ENCODE measurements around the gene NTN5. TPM values are rescaled to one million over a fixed set of nuclear protein-coding genes. Genes with fewer than 3 reads are reported as not detected.
A peak's percentile ranks its signal among the peaks of the same experiment; 100 is the strongest.

The NTN5 gene
- total and polyA plus RNA-seq, 4 donors: 0.10 to 2.3 (median 0.90) TPM

- Histone ChIP-seq H3K9me3 (ENCODE audit: control insufficient read depth, insufficient read depth, low read length) (no peaks in the 10 kb centered on the region), H3K27ac (ENCODE audit: low read depth, low read length) (no peak overlapping the region), H3K36me3 (ENCODE audit: control insufficient read depth, insufficient read depth, low read length) (no peaks in the 10 kb centered on the region), H3K4me3 (ENCODE audit: low read depth, low read length) (no peak overlapping the region), H3K27me3 (ENCODE audit: control insufficient read depth, insufficient read depth, low read length) (no peaks in the 10 kb centered on the region), H3K4me1 (ENCODE audit: control insufficient read depth, insufficient read depth, low read length) (peaks cover 24% of the 10 kb centered on the region)
- WGBS (ENCODE audit: insufficient coverage): no CpG with 5 or more reads among the region's 2 CpGs
- DNase-seq (ENCODE audit: low read depth in 4 of 6, low spot score in 6 of 6): no peak
Measured at GRCh38 chr19:48648134-48648533, 24.7 kb downstream of the NTN5 start.

GRCh38 chr19:48646722-48647216 is 26.0 kb downstream of the NTN5 start:
- Histone ChIP-seq H3K4me1 (ENCODE audit: control insufficient read depth, insufficient read depth, low read length) (peaks cover 24% of the 10 kb centered on the region), H3K27ac (ENCODE audit: low read depth, low read length) (peak overlapping the region; percentile 89), H3K9me3 (ENCODE audit: control insufficient read depth, insufficient read depth, low read length) (no peaks in the 10 kb centered on the region), H3K36me3 (ENCODE audit: control insufficient read depth, insufficient read depth, low read length) (no peaks in the 10 kb centered on the region), H3K4me3 (ENCODE audit: low read depth, low read length) (peak overlapping the region; percentile 62), H3K27me3 (ENCODE audit: control insufficient read depth, insufficient read depth, low read length) (no peaks in the 10 kb centered on the region)
- 2% methylated on average over 6 of the region's 10 CpGs for WGBS (ENCODE audit: insufficient coverage)
- DNase-seq (ENCODE audit: low read depth in 4 of 6, low spot score in 6 of 6): no peak

- under 1% methylated on average over 31 of the region's 33 CpGs for WGBS (ENCODE audit: insufficient coverage)
- H3K27ac ChIP-seq (ENCODE audit: low read depth, low read length): peak within 1 kb of the TSS; percentile 89
- H3K9me3 ChIP-seq (ENCODE audit: control insufficient read depth, insufficient read depth, low read length): no peaks in the 10 kb centered on the region
- no peaks in the 10 kb centered on the region for H3K36me3 ChIP-seq (ENCODE audit: control insufficient read depth, insufficient read depth, low read length)
- peaks cover 24% of the 10 kb centered on the region for H3K4me1 ChIP-seq (ENCODE audit: control insufficient read depth, insufficient read depth, low read length)
- no peaks in the 10 kb centered on the region for H3K27me3 ChIP-seq (ENCODE audit: control insufficient read depth, insufficient read depth, low read length)
- peak in 5 of 6 donors; percentile 82 to 98 (median 92) for DNase-seq (ENCODE audit: low read depth in 4 of 6, low spot score in 6 of 6)
- peak within 1 kb of the TSS; percentile 62 for H3K4me3 ChIP-seq (ENCODE audit: low read depth, low read length)
Measured at GRCh38 chr19:48646001-48646721, 26.7 kb downstream of the NTN5 start, which contains the start of gene CA11. CA11 (minus strand) TSS chr19:48646187; CDS start chr19:48645632, 555 bp downstream.

GRCh38 chr19:48645620-48646000 is 27.2 kb downstream of the NTN5 start:
- Histone ChIP-seq H3K36me3 (ENCODE audit: control insufficient read depth, insufficient read depth, low read length) (no peaks in the 10 kb centered on the region), H3K4me1 (ENCODE audit: control insufficient read depth, insufficient read depth, low read length) (peaks cover 24% of the 10 kb centered on the region), H3K9me3 (ENCODE audit: control insufficient read depth, insufficient read depth, low read length) (no peaks in the 10 kb centered on the region), H3K27ac (ENCODE audit: low read depth, low read length) (peak overlapping the region; percentile 89), H3K27me3 (ENCODE audit: control insufficient read depth, insufficient read depth, low read length) (no peaks in the 10 kb centered on the region), H3K4me3 (ENCODE audit: low read depth, low read length) (peak overlapping the region; percentile 62)
- no peak for DNase-seq (ENCODE audit: low read depth in 4 of 6, low spot score in 6 of 6)
- WGBS (ENCODE audit: insufficient coverage): 0% methylated on average over 6 of the region's 6 CpGs

GRCh38 chr19:48644839-48645619 is 27.8 kb downstream of the NTN5 start:
- peak in 2 of 6 donors; percentile 88 to 94 for DNase-seq (ENCODE audit: low read depth in 4 of 6, low spot score in 6 of 6)
- H3K36me3 ChIP-seq (ENCODE audit: control insufficient read depth, insufficient read depth, low read length): peaks cover under 1% of the 10 kb centered on the region
- no peaks in the 10 kb centered on the region for H3K9me3 ChIP-seq (ENCODE audit: control insufficient read depth, insufficient read depth, low read length)
- H3K27me3 ChIP-seq (ENCODE audit: control insufficient read depth, insufficient read depth, low read length): no peaks in the 10 kb centered on the region
- H3K4me1 ChIP-seq (ENCODE audit: control insufficient read depth, insufficient read depth, low read length): peaks cover 24% of the 10 kb centered on the region
- WGBS (ENCODE audit: insufficient coverage): 3% methylated on average over 20 of the region's 25 CpGs
- H3K27ac ChIP-seq (ENCODE audit: low read depth, low read length): peak overlapping the region; percentile 89
- peak overlapping the region; percentile 62 for H3K4me3 ChIP-seq (ENCODE audit: low read depth, low read length)

- no peak for DNase-seq (ENCODE audit: low read depth in 4 of 6, low spot score in 6 of 6)
- H3K27ac ChIP-seq (ENCODE audit: low read depth, low read length): no peak overlapping the region
- WGBS (ENCODE audit: insufficient coverage): 88% methylated on average over 1 of the region's 4 CpGs
- H3K4me3 ChIP-seq (ENCODE audit: low read depth, low read length): peak overlapping the region; percentile 62
- no peaks in the 10 kb centered on the region for H3K27me3 ChIP-seq (ENCODE audit: control insufficient read depth, insufficient read depth, low read length)
- H3K4me1 ChIP-seq (ENCODE audit: control insufficient read depth, insufficient read depth, low read length): peaks cover 31% of the 10 kb centered on the region
- no peaks in the 10 kb centered on the region for H3K9me3 ChIP-seq (ENCODE audit: control insufficient read depth, insufficient read depth, low read length)
- peaks cover 7% of the 10 kb centered on the region for H3K36me3 ChIP-seq (ENCODE audit: control insufficient read depth, insufficient read depth, low read length)
Measured at GRCh38 chr19:48644355-48644754, 28.5 kb downstream of the NTN5 start.

GRCh38 chr19:48642862-48643261 is 30.0 kb downstream of the NTN5 start:
- no peak for DNase-seq (ENCODE audit: low read depth in 4 of 6, low spot score in 6 of 6)
- H3K4me3 ChIP-seq (ENCODE audit: low read depth, low read length): no peak overlapping the region
- H3K27me3 ChIP-seq (ENCODE audit: control insufficient read depth, insufficient read depth, low read length): no peaks in the 10 kb centered on the region
- no peak overlapping the region for H3K27ac ChIP-seq (ENCODE audit: low read depth, low read length)
- peaks cover 14% of the 10 kb centered on the region for H3K36me3 ChIP-seq (ENCODE audit: control insufficient read depth, insufficient read depth, low read length)
- 96% methylated on average over 4 of the region's 5 CpGs for WGBS (ENCODE audit: insufficient coverage)
- H3K4me1 ChIP-seq (ENCODE audit: control insufficient read depth, insufficient read depth, low read length): peaks cover 45% of the 10 kb centered on the region
- H3K9me3 ChIP-seq (ENCODE audit: control insufficient read depth, insufficient read depth, low read length): no peaks in the 10 kb centered on the region

- Histone ChIP-seq H3K36me3 (ENCODE audit: control insufficient read depth, insufficient read depth, low read length) (peaks cover 14% of the 10 kb centered on the region), H3K27me3 (ENCODE audit: control insufficient read depth, insufficient read depth, low read length) (no peaks in the 10 kb centered on the region), H3K9me3 (ENCODE audit: control insufficient read depth, insufficient read depth, low read length) (no peaks in the 10 kb centered on the region), H3K4me1 (ENCODE audit: control insufficient read depth, insufficient read depth, low read length) (peaks cover 56% of the 10 kb centered on the region), H3K27ac (ENCODE audit: low read depth, low read length) (no peak overlapping the region), H3K4me3 (ENCODE audit: low read depth, low read length) (no peak overlapping the region)
- WGBS (ENCODE audit: insufficient coverage): 88% methylated on average over 1 of the region's 2 CpGs
- no peak for DNase-seq (ENCODE audit: low read depth in 4 of 6, low spot score in 6 of 6)
Measured at GRCh38 chr19:48641850-48642249, 31.0 kb downstream of the NTN5 start.

- H3K36me3 ChIP-seq (ENCODE audit: control insufficient read depth, insufficient read depth, low read length): peaks cover 14% of the 10 kb centered on the region
- H3K9me3 ChIP-seq (ENCODE audit: control insufficient read depth, insufficient read depth, low read length): no peaks in the 10 kb centered on the region
- no peak overlapping the region for H3K27ac ChIP-seq (ENCODE audit: low read depth, low read length)
- H3K4me1 ChIP-seq (ENCODE audit: control insufficient read depth, insufficient read depth, low read length): peaks cover 56% of the 10 kb centered on the region
- no peak overlapping the region for H3K4me3 ChIP-seq (ENCODE audit: low read depth, low read length)
- H3K27me3 ChIP-seq (ENCODE audit: control insufficient read depth, insufficient read depth, low read length): no peaks in the 10 kb centered on the region
- 78% methylated on average over 22 of the region's 33 CpGs for WGBS (ENCODE audit: insufficient coverage)
- DNase-seq (ENCODE audit: low read depth in 4 of 6, low spot score in 6 of 6): no peak
Measured at GRCh38 chr19:48639483-48640375, 33.1 kb downstream of the NTN5 start.
